Motor neuron (in vitro differentiated cells): Measurements from ENCODE around the gene EHBP1L1. TPM values are rescaled to one million over a fixed set of nuclear protein-coding genes. Genes with fewer than 3 reads are reported as not detected.

Experiments
- ATAC-seq, 8 experiments: fragments of 200-7000 bp; cut with Tn5 transposase; replicated peaks in 6 of 8; 2 replicates each; pipeline ENCODE4 v1.8.0; 2021; ENCODE audit warnings: mild to moderate bottlenecking in 8 of 8, moderate library complexity in 8 of 8
- H3K27ac ChIP-seq, 2 donors: fragments of 250-450 bp; sonication (Bioruptor Pico); 2 replicates each; pipeline ENCODE4 v1.9.0; 2021; ENCODE audit warnings: antibody characterized with exemption in 2 of 2, mild to moderate bottlenecking in 2 of 2, moderate library complexity in 1 of 2
- H3K4me1 ChIP-seq, 2 donors: fragments of 250-450 bp; sonication (Bioruptor Pico); replicated peaks in 1 of 2; 2 replicates each; pipeline ENCODE4 v1.6.1; 2021; ENCODE audit warnings: antibody characterized with exemption in 2 of 2, mild to moderate bottlenecking in 2 of 2, moderate library complexity in 1 of 2
- H3K4me3 ChIP-seq, 5 donors: fragments of 250-450 bp; sonication (Bioruptor Pico); 2 replicates each; pipeline ENCODE4 v1.9.0; 2021; ENCODE audit warnings: antibody characterized with exemption in 5 of 5, mild to moderate bottlenecking in 5 of 5, moderate library complexity in 4 of 5
- WGBS, 10 experiments: fragments of 450-650 bp; shearing (Covaris generic); methylation state at CpG; one replicate each; pipeline ENCODE4 v1.0.0; 2022; 5-methylcytosine and 5-hydroxymethylcytosine counted together
- in situ Hi-C, 9 experiments: fragments of 400-800 bp; cut with MboI; loops; one replicate each; pipeline ENCODE4 v1.15.0; 2021; ENCODE audit warnings: low sequenced_read_pairs in 9 of 9, low pct_unique_long_range_greater_than_20kb in 2 of 9; ENCODE audit not compliant: unreplicated experiment in 9 of 9
- total RNA-seq, 8 experiments: library from RNA; unstranded; fragments of 300-600 nt; gene quantifications; 2 replicates each; pipeline versions ENCODE4 v1.2.3 to v1.2.4, GENCODE V29; 2022

Gene EHBP1L1
- total RNA-seq, 8 experiments from 2014 or later, result 1.5 to 44.6 (median 5.5) TPM

- WGBS, 10 experiments, result 50 to 100% (median 78%) methylated on average over 1 to 10 of the region's 17 CpGs; no CpG with 5 or more reads in 3 of the 10 experiments
- peak in 1 of 8 experiments; percentile 41 for ATAC-seq
- no peak overlapping the region for H3K27ac ChIP-seq
- H3K4me3 ChIP-seq, result no peak overlapping the region
- in situ Hi-C loops, result no loop called here
- peaks cover 25 to 41% of the 10 kb centered on the region in 2 donors for H3K4me1 ChIP-seq
Measured at GRCh38 chr11:65551572-65552387, 24.1 kb upstream of the EHBP1L1 start.

DNA sequence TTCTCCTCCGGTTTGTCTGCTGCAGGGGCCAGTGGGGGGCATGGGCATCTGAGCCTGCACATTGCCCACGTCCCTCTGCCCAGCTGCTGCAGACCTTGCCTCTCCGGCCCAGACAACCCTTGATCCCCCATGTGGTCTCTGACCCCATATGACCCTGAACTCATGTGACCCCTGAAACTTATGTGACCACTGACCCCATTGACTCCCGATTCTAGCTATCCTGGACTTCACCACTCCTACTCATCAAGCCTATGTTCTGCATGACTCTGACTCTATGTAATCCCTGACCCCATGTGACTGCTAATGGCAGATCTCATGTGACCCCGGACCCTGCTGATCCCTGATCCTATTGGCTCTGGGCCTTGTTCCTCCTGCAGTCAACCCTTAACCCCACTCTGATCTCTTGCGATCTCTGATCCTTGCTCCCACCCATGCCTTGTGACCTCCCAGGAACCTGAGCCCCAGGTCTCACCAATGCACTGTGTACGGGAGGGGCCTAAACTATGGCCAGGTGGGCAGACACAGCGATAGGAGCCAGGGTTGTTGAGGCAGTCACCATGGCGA is 23.4 kb upstream of the EHBP1L1 start:
- no peak for ATAC-seq

DNA sequence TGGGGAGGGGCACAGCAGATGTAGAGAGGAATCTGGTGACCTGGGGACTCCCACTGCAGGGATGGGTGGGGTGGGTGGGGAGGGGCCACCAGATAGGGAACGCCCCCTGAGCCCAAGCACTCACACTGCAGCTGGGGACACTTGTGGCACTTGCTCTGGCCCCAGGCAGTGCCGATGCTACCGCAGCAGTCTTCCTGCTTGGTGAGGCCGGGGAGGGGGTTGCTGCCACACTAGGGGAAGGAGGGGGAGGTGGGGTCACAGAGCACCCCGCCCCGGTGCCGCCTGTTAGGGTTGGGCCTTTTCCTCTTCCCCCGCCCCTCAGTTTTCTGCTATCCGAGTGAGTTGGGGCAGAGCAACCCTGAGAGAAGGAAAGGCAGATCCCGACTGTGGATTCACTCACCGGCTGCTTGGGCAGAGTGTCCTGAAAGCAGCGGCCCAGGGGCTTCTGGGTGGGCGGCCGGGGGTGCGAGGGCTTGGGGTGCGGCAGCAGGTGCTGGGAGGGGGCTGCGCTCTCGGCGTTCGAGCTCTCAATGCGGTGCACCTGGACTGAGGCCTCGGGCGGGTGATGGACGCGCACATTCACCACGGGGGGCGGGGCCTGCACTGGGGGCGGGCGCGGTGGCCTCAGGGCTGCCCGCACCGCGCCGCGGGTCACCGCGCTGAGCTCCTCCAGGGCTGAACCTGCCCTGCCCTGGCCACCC is 22.4 kb upstream of the EHBP1L1 start:
- ATAC-seq, result peak in 6 of 8 experiments; percentile 2 to 59 (median 43)
- no peak overlapping the region for H3K4me3 ChIP-seq
- H3K4me1 ChIP-seq, result peaks cover 33 to 45% of the 10 kb centered on the region in 2 donors
- WGBS, 10 experiments, result no CpG with 5 or more reads among the region's 37 CpGs
- in situ Hi-C loops, result no loop called here
- peak overlapping the region in 1 of 2 donors; percentile 43 for H3K27ac ChIP-seq

More for the DNA sequence above, 23.4 kb upstream of the EHBP1L1 start:
- in situ Hi-C loops, result no loop called here
- Histone ChIP-seq H3K27ac (no peak overlapping the region), H3K4me1 (peaks cover 27 to 43% of the 10 kb centered on the region in 2 donors), H3K4me3 (no peak overlapping the region)
- 80 to 100% (median 86%) methylated on average over 1 to 9 of the region's 9 CpGs; no CpG with 5 or more reads in 2 of the 10 experiments for WGBS, 10 experiments

DNA sequence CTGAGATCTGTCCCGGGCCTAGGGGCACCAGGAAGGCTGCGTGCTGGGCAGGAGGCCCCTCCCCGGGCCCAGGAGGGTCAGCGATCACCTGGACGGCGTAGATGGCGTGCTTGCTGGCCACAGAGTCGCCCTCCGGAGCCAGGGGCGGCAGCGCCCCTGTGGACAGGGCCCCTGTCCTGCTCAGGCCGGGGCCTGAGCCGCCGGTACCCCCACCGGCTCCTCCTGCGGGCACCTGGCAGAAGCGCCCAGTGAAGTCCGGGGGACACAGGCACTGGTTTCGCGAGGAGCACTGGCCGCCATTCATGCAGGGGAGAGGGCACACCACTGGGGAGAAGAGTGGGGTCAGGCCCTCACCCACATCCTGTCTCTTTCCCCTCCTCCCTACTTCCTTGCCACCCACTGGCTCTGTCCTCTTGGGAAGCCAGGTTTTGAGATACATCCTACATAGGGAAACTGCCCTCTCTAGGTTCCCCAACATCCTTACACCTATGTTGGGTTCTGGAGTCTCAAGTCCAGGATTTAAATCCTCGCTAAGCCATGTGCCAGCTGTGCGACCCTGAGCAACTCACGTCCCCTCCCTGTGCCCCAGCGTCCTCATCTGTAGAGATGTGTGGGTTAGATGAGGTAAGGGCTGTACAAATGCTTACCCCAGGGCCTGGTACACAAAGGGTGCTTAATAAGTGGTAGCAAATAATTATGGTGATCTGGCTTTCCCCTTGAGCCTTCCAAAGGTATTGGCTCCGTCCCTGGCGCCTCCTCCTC is 21.6 kb upstream of the EHBP1L1 start:
- in situ Hi-C loops, result no loop called here
- H3K4me1 ChIP-seq, result peaks cover 40 to 53% of the 10 kb centered on the region in 2 donors
- no peak overlapping the region for H3K4me3 ChIP-seq
- no peak for ATAC-seq
- H3K27ac ChIP-seq, result peak overlapping the region in 1 of 2 donors; percentile 43
- 90 to 100% (median 100%) methylated on average over 2 to 7 of the region's 27 CpGs; no CpG with 5 or more reads in 7 of the 10 experiments for WGBS, 10 experiments

DNA sequence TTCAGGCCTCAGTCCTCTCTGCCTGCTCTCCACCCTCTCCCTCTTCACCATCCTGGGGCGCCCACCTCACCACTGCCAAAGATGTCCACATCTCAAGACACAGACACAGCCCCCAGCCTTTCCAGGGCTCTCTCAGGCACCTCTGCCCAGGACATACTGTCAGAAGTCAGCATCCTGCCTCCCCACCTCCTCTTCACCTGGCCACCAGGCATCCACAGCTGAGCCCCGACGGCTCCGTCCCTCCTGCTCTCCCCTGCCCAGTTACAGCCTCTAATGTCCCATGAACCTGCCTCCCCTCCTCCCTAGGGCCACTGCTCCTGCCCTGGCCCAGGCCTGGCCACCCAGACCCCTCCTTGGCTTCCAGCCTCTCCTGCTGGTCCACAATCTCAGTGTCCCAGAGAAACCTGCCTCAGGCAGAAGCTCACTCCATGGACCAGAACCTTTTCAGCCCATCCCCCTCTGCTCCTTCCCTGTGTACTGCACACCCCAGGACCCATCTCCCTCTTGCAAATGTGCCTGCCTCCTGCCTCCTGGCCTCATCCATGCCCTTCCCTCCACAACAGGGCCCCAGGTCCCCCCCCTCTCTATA is 20.9 kb upstream of the EHBP1L1 start:
- in situ Hi-C loops, result no loop called here
- H3K4me1 ChIP-seq, result peaks cover 40 to 57% of the 10 kb centered on the region in 2 donors
- no peak overlapping the region for H3K4me3 ChIP-seq
- ATAC-seq, result no peak
- no peak overlapping the region for H3K27ac ChIP-seq
- 70 to 77% methylated on average over 3 to 4 of the region's 4 CpGs; no CpG with 5 or more reads in 8 of the 10 experiments for WGBS, 10 experiments

DNA sequence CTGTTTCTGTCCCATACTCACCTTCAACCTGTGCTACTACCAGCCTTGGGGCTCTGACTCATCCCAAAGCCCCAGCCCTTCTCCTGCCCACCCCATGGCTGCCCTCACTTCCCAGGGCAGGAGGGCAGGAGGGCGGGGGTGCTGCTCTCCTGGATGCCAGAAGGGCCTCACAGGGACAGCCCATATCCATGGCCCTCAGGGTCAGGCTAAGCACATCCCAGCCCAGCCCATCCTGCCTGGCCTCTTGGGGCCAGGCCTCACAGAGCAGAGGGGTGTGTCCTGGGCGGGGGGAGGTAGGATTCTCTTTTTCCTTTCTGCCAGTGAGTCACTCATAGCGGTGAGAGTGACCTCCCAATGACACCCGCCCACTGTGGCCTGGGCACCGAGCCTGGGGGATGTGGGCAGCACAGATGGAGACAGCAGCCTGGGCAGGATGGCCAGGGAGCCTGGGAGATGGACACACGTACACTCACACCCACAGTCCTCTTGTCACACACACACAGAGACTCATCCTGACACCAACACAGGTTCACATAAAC is 20.1 kb upstream of the EHBP1L1 start:
- Histone ChIP-seq H3K4me1 (peaks cover 40 to 66% of the 10 kb centered on the region in 2 donors), H3K4me3 (no peak overlapping the region), H3K27ac (no peak overlapping the region)
- in situ Hi-C loops, result no loop called here
- ATAC-seq, result peak; percentile 3 to 65 (median 30)
- WGBS, 10 experiments, result 0 to 40% (median 20%) methylated on average over 1 to 2 of the region's 6 CpGs; no CpG with 5 or more reads in 6 of the 10 experiments

DNA sequence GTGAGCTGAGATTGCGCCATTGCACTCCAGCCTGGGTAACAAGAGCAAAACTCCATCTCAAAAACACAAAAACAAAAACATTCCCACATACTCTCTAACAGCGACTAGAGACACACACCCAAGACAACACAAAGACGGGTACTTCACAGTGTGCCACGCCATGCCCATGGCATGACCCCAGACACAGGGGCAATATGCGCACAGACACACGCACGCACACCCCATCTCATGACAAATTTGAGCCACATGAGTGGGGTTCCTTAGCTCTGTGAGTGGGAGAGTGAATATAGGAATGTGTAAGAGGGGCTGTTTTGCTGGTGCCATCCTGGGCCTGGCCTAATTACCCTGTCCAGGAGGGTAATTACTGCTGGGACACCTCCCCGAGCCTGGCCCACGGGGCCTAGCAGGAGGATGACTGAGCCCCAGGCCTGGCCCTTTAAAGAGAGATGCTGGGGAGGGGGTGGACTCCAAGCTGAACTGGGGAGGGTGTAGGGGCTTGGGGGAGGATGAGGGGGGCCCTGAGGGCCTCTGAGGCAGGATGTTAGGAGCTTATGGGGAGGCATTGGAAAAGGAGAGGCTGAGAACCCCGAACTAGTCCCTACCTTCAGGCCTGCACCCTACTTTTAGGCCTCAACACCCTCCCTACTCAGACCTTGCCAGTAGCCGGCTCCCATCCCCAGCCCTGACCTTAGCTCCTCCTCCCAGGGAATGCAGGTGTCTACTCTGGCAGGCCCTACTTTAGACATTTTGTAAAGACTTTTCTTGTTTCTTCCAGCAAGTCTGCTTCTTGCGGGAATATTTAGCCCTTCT is 19.2 kb upstream of the EHBP1L1 start:
- H3K4me3 ChIP-seq, result no peak overlapping the region
- H3K27ac ChIP-seq, result no peak overlapping the region
- H3K4me1 ChIP-seq, result peaks cover 47 to 75% of the 10 kb centered on the region in 2 donors
- no peak for ATAC-seq
- in situ Hi-C loops, result no loop called here
- 80 to 100% (median 85%) methylated on average over 1 to 4 of the region's 12 CpGs; no CpG with 5 or more reads in 6 of the 10 experiments for whole genome bisulfite sequencing, 10 experiments

- ATAC-seq, result peak; percentile 0 to 23 (median 15)
- Histone ChIP-seq H3K4me1 (peaks cover 47 to 75% of the 10 kb centered on the region in 2 donors), H3K27ac (peak overlapping the region in 1 of 2 donors; percentile 79), H3K4me3 (peak overlapping the region; percentile 25 to 38 (median 33))
- in situ Hi-C loops, result no loop called here
- 63 to 100% (median 67%) methylated on average over 1 to 2 of the region's 47 CpGs; no CpG with 5 or more reads in 7 of the 10 experiments for WGBS, 10 experiments
Measured at GRCh38 chr11:65557280-65558001, 18.4 kb upstream of the EHBP1L1 start.

DNA sequence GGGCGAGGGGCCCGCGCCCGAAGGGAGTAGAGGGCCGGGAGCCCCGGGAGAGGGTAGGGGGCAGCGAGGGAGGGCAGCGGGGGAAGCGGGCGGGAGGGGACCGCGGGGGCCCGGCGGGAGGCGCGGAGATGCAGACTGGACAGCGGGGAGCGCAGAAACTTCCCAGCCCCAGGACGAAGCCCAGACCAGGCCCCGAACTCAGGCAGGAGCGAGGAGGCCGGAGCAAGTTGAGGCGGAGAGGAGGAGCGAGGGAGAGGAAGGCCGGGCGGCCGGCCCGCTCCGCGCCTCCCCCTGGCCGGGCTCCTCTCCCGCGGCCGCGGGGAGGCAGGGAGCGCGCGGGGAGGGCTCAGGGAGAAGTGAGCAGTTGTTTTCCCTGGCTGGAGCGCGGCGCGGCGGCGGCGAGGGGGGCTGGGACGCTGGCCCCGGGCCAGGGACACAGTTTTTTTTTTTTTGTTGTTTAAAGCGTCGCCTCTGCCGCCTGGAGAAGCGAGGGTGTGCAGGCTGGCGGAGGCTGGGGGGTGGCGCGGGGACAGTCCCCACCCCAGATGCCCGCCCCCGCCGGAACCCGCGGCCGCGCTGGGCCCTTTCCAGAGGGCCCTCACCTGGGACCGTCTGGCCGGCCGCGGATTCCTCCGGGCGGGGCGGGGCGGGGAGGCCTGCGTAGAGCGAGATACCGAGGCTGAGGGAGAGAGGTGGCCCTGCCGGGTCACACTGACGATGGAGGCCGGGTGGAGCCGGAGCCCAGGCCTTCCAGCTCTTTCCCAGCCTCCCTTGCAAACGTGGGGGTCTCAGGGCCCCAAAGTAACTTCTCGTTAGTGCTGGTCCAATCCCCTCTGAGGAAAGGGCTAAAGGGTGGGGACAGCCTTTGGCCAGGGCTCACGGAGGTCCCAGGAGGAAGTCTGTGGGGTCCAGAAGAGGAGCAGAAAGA is 17.6 kb upstream of the EHBP1L1 start, which contains the start of gene LTBP3:
LTBP3 (minus strand) TSS at position 358 of the 928 bp plus-strand sequence. CDS start 400 bp downstream, outside the sequence.
- ATAC-seq, result peak; percentile 20 to 73 (median 66)
- Histone ChIP-seq H3K4me1 (peaks cover 46 to 70% of the 10 kb centered on the region in 2 donors), H3K27ac (peak within 1 kb of the TSS in 1 of 2 donors; percentile 79), H3K4me3 (peak within 1 kb of the TSS; percentile 25 to 38 (median 33))
- in situ Hi-C loops, result no loop called here
- 0 to 20% (median 0%) methylated on average over 1 to 2 of the region's 79 CpGs; no CpG with 5 or more reads in 7 of the 10 experiments for WGBS, 10 experiments

DNA sequence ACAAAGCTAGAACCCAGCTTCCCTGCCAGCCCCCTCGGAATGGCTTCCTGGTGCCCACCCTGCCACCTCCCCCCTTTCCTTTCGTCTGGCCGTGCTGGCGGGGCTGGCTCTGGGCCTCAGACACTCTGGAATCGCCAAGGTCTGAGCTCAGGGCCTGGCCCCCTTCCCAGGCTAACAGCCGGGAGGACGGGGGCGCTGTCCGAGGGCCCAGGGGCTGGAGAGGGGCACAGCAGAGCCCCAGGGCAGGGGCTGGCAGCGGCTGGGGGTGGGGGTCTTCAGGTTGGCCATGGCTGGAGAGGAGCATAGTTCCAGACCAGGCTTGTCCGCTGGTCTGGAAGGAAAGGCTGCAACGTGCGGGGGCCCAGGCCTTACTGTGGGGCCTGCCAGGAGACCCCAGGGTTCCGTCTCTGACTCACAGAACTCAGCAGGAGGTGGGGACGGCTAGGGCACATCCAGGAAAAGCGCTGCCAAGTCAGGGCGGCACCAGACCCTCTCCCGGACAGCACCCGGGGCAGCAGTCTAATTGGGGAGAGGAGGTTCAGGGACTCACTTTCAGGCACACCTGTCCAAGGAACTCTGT is 16.8 kb upstream of the EHBP1L1 start:
- peak overlapping the region in 2 of 5 donors; percentile 33 to 38 for H3K4me3 ChIP-seq
- peaks cover 39 to 63% of the 10 kb centered on the region in 2 donors for H3K4me1 ChIP-seq
- peak in 1 of 8 experiments; percentile 3 for ATAC-seq
- in situ Hi-C loops, result no loop called here
- WGBS, 10 experiments, result 80% methylated on average over 1 of the region's 19 CpGs; no CpG with 5 or more reads in 9 of the 10 experiments
- H3K27ac ChIP-seq, result peak overlapping the region in 1 of 2 donors; percentile 79
